T-cell (primary cell): ENCODE data around the gene CIC. TPM values are rescaled to one million over a fixed set of nuclear protein-coding genes. Genes with fewer than 3 reads are reported as not detected.

ENCODE experiments used
- ATAC-seq, 4 experiments: fragments of 200-7000 bp in 3 of 4; fragments of 150-1000 bp in 1 of 4; cut with Tn5 transposase; replicated peaks in 1 of 4; 1 replicate in 3 of 4; 2 replicates in 1 of 4; pipeline ENCODE4 v1.10.0; 2021; ENCODE audit warnings: moderate library complexity in 3 of 4, mild to moderate bottlenecking in 2 of 4, moderate number of reproducible peaks in 1 of 4
- CTCF ChIA-PET, 2 donors: fragments of 300-600 bp; sonication (Branson Sonifier 250); formaldehyde crosslinking; loops; one replicate each; lab custom pipeline; 2022; ENCODE audit warnings: antibody characterized with exemption in 2 of 2; lab: Charles Lee
- POLR2A ChIA-PET, 2 donors: fragments of 300-600 bp; sonication (Branson Sonifier 250); formaldehyde crosslinking; loops; one replicate each; lab custom pipeline; 2022; ENCODE audit warnings: antibody characterized with exemption in 2 of 2; lab: Charles Lee
- DNase-seq, 35 experiments: peaks; one replicate each; pipeline versions ENCODE4 v3.0.0 to v3.0.0-alpha.2; 2013 to 2023
- H3K27ac ChIP-seq: one replicate; pipeline ENCODE4 v1.5.1; 2013; ENCODE audit warnings: low read length
- H3K27me3 ChIP-seq, 2 experiments: replicated peaks in 1 of 2; 1 replicate in 1 of 2; 2 replicates in 1 of 2; pipeline versions ENCODE4 v1.6.1 to v1.7.0; 2013; ENCODE audit warnings: low read length in 1 of 2, mixed read lengths in 1 of 2; ENCODE audit not compliant: control insufficient read depth in 2 of 2, insufficient read depth in 2 of 2; ENCODE audit errors: extremely low read depth in 1 of 2
- H3K36me3 ChIP-seq, 2 donors: 1 replicate in 1 of 2; 2 replicates in 1 of 2; pipeline versions ENCODE4 v1.6.1 to v1.7.0; 2013; ENCODE audit warnings: low read length in 1 of 2; ENCODE audit not compliant: control insufficient read depth in 2 of 2, insufficient read depth in 1 of 2; ENCODE audit errors: extremely low read depth in 1 of 2
- H3K4me1 ChIP-seq, 2 experiments: 1 replicate in 1 of 2; 2 replicates in 1 of 2; pipeline versions ENCODE4 v1.6.1 to v1.7.0; 2013; ENCODE audit warnings: low read length in 2 of 2, mixed read lengths in 1 of 2; ENCODE audit not compliant: insufficient read depth in 2 of 2, control insufficient read depth in 1 of 2; ENCODE audit errors: extremely low read depth in 1 of 2
- H3K4me3 ChIP-seq, 2 donors: 1 replicate in 1 of 2; 2 replicates in 1 of 2; pipeline versions ENCODE4 v1.5.1 to v1.7.0; 2013; ENCODE audit warnings: mild to moderate bottlenecking in 2 of 2, low read length in 1 of 2, moderate library complexity in 1 of 2; ENCODE audit not compliant: control insufficient read depth in 1 of 2; ENCODE audit errors: extremely low read depth in 1 of 2
- H3K9me3 ChIP-seq: 2 replicates; pipeline ENCODE4 v1.7.0; 2013
- H3K27ac Mint-ChIP-seq, 2 donors: one replicate each; pipeline ENCODE4 v1.8.0; 2020 to 2021; ENCODE audit warnings: mild to moderate bottlenecking in 2 of 2, mixed read lengths in 2 of 2
- H3K27me3 Mint-ChIP-seq, 2 donors: one replicate each; pipeline ENCODE4 v1.8.0; 2021 to 2022; ENCODE audit warnings: mixed read lengths in 2 of 2
- H3K36me3 Mint-ChIP-seq: one replicate; pipeline ENCODE4 v1.8.0; 2021; ENCODE audit warnings: mixed read lengths
- H3K4me1 Mint-ChIP-seq, 3 donors: one replicate each; pipeline ENCODE4 v1.8.0; 2020 to 2022; ENCODE audit warnings: mixed read lengths in 3 of 3, mild to moderate bottlenecking in 1 of 3
- H3K4me3 Mint-ChIP-seq, 3 donors: one replicate each; pipeline ENCODE4 v1.8.0; 2020 to 2022; ENCODE audit warnings: mild to moderate bottlenecking in 3 of 3, mixed read lengths in 3 of 3, moderate library complexity in 3 of 3
- H3K9me3 Mint-ChIP-seq, 3 donors: one replicate each; pipeline ENCODE4 v1.8.0; 2020 to 2022; ENCODE audit warnings: mixed read lengths in 3 of 3
- WGBS: methylation state at CpG from one replicate; pipeline ENCODE4 v1.1.5; 2013; ENCODE audit warnings: missing lambda C conversion rate; ENCODE audit not compliant: insufficient coverage; 5-methylcytosine and 5-hydroxymethylcytosine counted together
- total RNA-seq, 35 experiments: library from RNA in 6 of 35; stranded (reverse) in 6 of 35; fragments of 120-200 nt in 1 of 35; gene quantifications; one replicate each; pipeline versions ENCODE4 v1.2.1 to v1.2.4 and lab custom pipeline; 2013 to 2026

Gene CIC
- total RNA-seq, 5 donors from 2014 or later (not counting 1 experiment from before 2014, with no cell fraction given) = 93.9 to 110 (median 104) TPM

- no peak for ATAC-seq
- Mint-ChIP-seq H3K27me3 (peaks cover 29 to 37% of the 10 kb centered on the region in 2 donors), H3K9me3 (no peaks in the 10 kb centered on the region), H3K4me3 (peak overlapping the region in 2 of 3 donors; percentile 53 to 73), H3K36me3 (no peaks in the 10 kb centered on the region), H3K4me1 (peaks cover 11 to 19% (median 11%) of the 10 kb centered on the region in 3 donors), H3K27ac (no peak overlapping the region)
- H3K4me3 ChIP-seq = no peak overlapping the region
- ChIA-PET CTCF (no interaction called here), POLR2A (no interaction called here)
- H3K27ac ChIP-seq = no peak overlapping the region
- 27% methylated on average over 16 of the region's 26 CpGs for WGBS
- H3K4me1 ChIP-seq = peaks cover 0 to 24% of the 10 kb centered on the region in 2 experiments
- no peaks in the 10 kb centered on the region for H3K9me3 ChIP-seq
- no peaks in the 10 kb centered on the region for H3K36me3 ChIP-seq
- H3K27me3 ChIP-seq = peaks cover 10 to 56% of the 10 kb centered on the region in 2 experiments
- DNase-seq = no peak
These were observed 45.0 kb downstream of the CIC start for GRCh38 chr19:42313840-42314755.

- ChIA-PET CTCF (interaction anchor here in 1 of 2 donors (0.7 kb wide), 1 partner anchor 114 kb away, joined by 7 read pairs; no protein-coding TSS in a partner anchor), POLR2A (no interaction called here)
- Mint-ChIP-seq H3K9me3 (no peaks in the 10 kb centered on the region), H3K27ac (peak overlapping the region in 1 of 2 donors; percentile 31), H3K27me3 (peaks cover 29 to 37% of the 10 kb centered on the region in 2 donors), H3K36me3 (no peaks in the 10 kb centered on the region), H3K4me1 (peaks cover 11 to 19% (median 11%) of the 10 kb centered on the region in 3 donors), H3K4me3 (no peak overlapping the region)
- H3K9me3 ChIP-seq = no peaks in the 10 kb centered on the region
- H3K4me3 ChIP-seq = no peak overlapping the region
- H3K27me3 ChIP-seq = peaks cover 10 to 52% of the 10 kb centered on the region in 2 experiments
- peaks cover 0 to 24% of the 10 kb centered on the region in 2 experiments for H3K4me1 ChIP-seq
- ATAC-seq (no peak), DNase-seq (no peak)
- H3K36me3 ChIP-seq = no peaks in the 10 kb centered on the region
- 81% methylated on average over 3 of the region's 5 CpGs for WGBS
- no peak overlapping the region for H3K27ac ChIP-seq
These were observed 46.0 kb downstream of the CIC start for GRCh38 chr19:42315024-42315423.

- ChIA-PET CTCF (no interaction called here), POLR2A (no interaction called here)
- H3K9me3 ChIP-seq = no peaks in the 10 kb centered on the region
- H3K27me3 ChIP-seq = peaks cover 13 to 42% of the 10 kb centered on the region in 2 experiments
- H3K27me3 Mint-ChIP-seq = peaks cover 29 to 33% of the 10 kb centered on the region in 2 donors
- whole genome bisulfite sequencing = 22% methylated on average over 17 of the region's 28 CpGs
- H3K4me1 ChIP-seq = peaks cover 0 to 24% of the 10 kb centered on the region in 2 experiments
- DNase-seq (no peak), ATAC-seq (no peak)
- no peak overlapping the region for H3K27ac Mint-ChIP-seq
- H3K9me3 Mint-ChIP-seq = no peaks in the 10 kb centered on the region
- H3K36me3 Mint-ChIP-seq = no peaks in the 10 kb centered on the region
- H3K4me3 ChIP-seq = no peak overlapping the region
- peaks cover 11 to 19% (median 11%) of the 10 kb centered on the region in 3 donors for H3K4me1 Mint-ChIP-seq
- H3K4me3 Mint-ChIP-seq = peak overlapping the region in 1 of 3 donors; percentile 21
- no peak overlapping the region for H3K27ac ChIP-seq
- no peaks in the 10 kb centered on the region for H3K36me3 ChIP-seq
These were observed 47.5 kb downstream of the CIC start for GRCh38 chr19:42316223-42317211.

- DNase-seq (no peak), ATAC-seq (no peak)
- H3K4me3 Mint-ChIP-seq = no peak overlapping the region
- no peaks in the 10 kb centered on the region for H3K36me3 ChIP-seq
- peaks cover 7 to 41% of the 10 kb centered on the region in 2 experiments for H3K27me3 ChIP-seq
- 88% methylated on average over 10 of the region's 13 CpGs for WGBS
- no peak overlapping the region for H3K27ac Mint-ChIP-seq
- H3K27ac ChIP-seq = no peak overlapping the region
- POLR2A ChIA-PET = no interaction called here
- CTCF ChIA-PET = no interaction called here
- peaks cover 11 to 15% (median 11%) of the 10 kb centered on the region in 3 donors for H3K4me1 Mint-ChIP-seq
- no peaks in the 10 kb centered on the region for H3K9me3 ChIP-seq
- H3K9me3 Mint-ChIP-seq = no peaks in the 10 kb centered on the region
- no peak overlapping the region for H3K4me3 ChIP-seq
- H3K4me1 ChIP-seq = peaks cover 0 to 21% of the 10 kb centered on the region in 2 experiments
- no peaks in the 10 kb centered on the region for H3K36me3 Mint-ChIP-seq
- H3K27me3 Mint-ChIP-seq = peaks cover 22 to 25% of the 10 kb centered on the region in 2 donors
These were observed 48.5 kb downstream of the CIC start for GRCh38 chr19:42317535-42317934.

GRCh38 chr19:42322305-42322704 lies 53.3 kb downstream of the CIC start:
- H3K27ac ChIP-seq = no peak overlapping the region
- Mint-ChIP-seq H3K27ac (no peak overlapping the region), H3K9me3 (no peaks in the 10 kb centered on the region), H3K36me3 (no peaks in the 10 kb centered on the region), H3K4me3 (no peak overlapping the region), H3K27me3 (peaks cover 15% of the 10 kb centered on the region in 2 donors), H3K4me1 (peaks cover 15 to 21% (median 20%) of the 10 kb centered on the region in 3 donors)
- ChIA-PET POLR2A (no interaction called here), CTCF (interaction anchor here (0.6 to 1.0 kb wide), 3 partner anchors 14 to 190 kb away, joined by 4 read pairs; partner anchors contain the start of gene POU2F2 (in 1 of the 2))
- no peaks in the 10 kb centered on the region for H3K36me3 ChIP-seq
- H3K27me3 ChIP-seq = peaks cover 3 to 24% of the 10 kb centered on the region in 2 experiments
- WGBS = 74% methylated on average over 6 of the region's 9 CpGs
- ATAC-seq (no peak), DNase-seq (no peak)
- H3K4me3 ChIP-seq = no peak overlapping the region
- peaks cover 8 to 27% of the 10 kb centered on the region in 2 experiments for H3K4me1 ChIP-seq
- H3K9me3 ChIP-seq = no peaks in the 10 kb centered on the region
